NCI-H345 treated with DMSO at 0.1 percent for 48 hours (cell line): ENCODE data around the gene PPP3CA.
"Not testable (repeated sequence)": the region's sequence is repeated elsewhere in the genome, so short reads cannot be mapped to it uniquely, and the experiment has no call there.

Experiments
- DNase-seq: peaks from one replicate; lab custom pipeline; 2025; ENCODE audit not compliant: unreplicated experiment; lab: John Stamatoyannopoulos, UW

The PPP3CA gene

DNA sequence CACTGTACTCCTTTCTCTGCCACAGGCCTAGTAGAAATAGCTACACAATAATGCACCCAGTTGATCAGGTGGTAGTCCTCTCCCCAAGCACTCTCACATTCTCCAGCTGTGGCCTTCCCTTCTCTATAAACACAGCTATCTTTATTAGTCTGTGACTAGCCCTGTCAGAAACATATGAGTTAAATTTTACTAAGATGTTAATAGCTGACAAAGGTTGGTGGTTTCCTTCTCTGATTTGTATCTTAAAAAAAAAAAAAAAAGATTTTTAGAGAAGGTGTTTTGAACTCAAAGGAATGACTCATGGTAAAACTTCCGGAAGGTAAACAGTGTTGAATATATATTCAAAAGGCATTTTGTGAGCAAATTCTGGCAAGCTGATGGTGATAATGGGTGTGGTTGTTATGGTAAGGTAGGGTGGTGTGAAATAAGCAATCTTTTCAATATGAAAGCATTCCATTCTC, 327.4 kb downstream of the PPP3CA start:
- DNase-seq = no peak

DNA sequence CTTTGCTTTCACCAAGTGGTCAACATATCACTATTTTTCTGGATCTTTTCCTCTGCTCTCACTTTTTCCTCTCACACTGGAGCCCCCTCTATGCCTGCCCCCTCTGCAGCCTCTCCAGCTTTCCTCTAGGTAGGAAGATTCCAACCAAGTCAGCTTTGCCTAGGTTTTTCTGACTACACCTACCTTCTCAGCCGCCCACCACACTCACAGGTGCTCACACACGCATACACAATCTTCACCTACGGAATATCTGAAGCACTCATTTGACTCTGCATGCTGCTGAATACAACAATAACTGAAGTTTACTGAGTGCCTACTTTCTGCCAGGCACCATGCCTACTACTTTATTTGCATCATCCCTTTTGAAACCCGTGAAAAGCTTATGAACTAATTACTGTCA, 328.0 kb downstream of the PPP3CA start:
- DNase-seq = no peak

DNA sequence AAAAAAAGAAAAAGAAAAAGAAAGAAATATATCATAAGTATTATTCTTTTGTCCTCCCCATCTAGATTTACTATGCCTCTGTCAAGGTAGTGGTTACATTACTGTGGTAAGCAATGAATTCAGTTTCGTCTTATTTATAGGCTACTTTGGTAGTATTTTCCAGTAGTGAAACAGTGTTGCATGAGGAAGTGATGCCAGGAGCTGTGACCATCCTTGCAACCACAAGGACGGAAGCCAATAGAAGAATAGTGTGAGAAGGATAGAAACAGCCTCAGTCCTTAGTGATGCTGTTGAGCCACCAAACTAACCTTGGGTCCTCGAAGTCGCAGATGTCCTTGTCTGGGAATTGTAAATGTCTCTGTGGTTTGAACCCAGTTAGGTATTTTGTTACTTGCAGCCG, 328.5 kb downstream of the PPP3CA start:
- DNase-seq = no peak

DNA sequence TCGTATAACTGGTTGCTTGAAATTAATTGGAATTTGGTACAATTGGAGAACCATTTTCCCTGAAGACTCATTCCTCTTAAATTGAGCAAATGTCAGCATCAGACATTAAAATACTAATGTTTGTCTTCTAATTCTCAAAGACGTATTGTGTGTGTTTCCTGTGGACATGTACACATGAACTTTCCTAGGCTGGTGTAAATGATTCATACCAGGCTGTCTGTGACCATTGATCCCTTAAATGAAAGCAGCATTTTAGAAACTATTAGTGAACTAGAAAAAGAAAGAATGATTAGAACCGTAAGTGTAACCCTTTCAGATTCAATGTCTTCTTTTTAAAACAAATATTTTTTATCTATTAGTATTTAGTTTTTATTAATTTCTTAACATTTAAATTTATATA, 332.9 kb downstream of the PPP3CA start:
- DNase-seq = no peak

- no peak for DNase-seq
Measured at GRCh38 chr4:101010987-101011386, 336.3 kb downstream of the PPP3CA start.

- DNase-seq = no peak
Measured at GRCh38 chr4:101009471-101009870, 337.9 kb downstream of the PPP3CA start.

GRCh38 chr4:101008503-101008902, 338.8 kb downstream of the PPP3CA start:
- DNase-seq = no peak

DNA sequence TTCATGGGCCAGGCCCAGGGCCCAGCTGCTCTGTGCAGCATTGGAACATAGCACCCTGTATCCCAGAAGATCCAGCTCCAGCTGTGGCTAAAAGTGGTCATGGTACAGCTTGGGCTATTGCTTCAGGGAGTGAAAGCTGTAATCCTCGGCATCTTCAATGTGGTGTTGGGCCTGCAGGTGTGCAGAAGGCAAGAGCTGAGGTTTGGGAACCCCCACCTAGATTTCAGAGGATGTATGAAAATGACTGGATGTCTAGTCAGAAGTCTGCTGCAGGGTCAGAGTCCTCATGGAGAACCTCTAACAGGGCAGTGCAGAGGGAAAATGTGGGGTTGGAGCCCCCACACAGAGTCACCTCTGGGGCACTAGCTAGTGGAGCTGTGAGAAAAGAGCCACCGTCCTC, 341.7 kb downstream of the PPP3CA start:
- no peak for DNase-seq

DNA sequence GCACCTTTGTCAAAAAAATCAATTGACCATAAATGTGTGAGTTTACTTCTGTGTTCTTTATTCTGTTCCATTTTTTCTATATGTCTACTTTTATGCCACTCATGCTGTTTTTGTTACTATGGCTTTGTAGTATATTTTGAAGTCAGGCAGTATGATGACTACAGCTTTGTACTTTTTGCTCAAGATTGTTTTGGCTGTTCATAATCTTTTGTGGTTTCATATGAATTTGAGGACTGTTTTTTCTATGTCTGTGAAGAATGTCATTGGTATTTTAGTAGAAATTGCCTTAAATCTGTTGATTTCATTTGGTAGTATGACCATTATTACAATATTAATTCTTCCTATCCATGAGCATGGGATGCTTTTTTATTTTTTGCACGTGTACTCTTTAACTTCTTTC, 346.8 kb downstream of the PPP3CA start:
- DNase-seq = no peak

- DNase-seq = no peak
Measured at GRCh38 chr4:100995671-100996070, 351.7 kb downstream of the PPP3CA start.

- DNase-seq = not testable (repeated sequence)
Measured at GRCh38 chr4:100995002-100995401, 352.3 kb downstream of the PPP3CA start.

- not testable (repeated sequence) for DNase-seq
Measured at GRCh38 chr4:100991332-100992069, 355.8 kb downstream of the PPP3CA start.

- DNase-seq = no peak
Measured at GRCh38 chr4:100989401-100989800, 357.9 kb downstream of the PPP3CA start.

GRCh38 chr4:100988876-100989275, 358.4 kb downstream of the PPP3CA start:
- no peak for DNase-seq

DNA sequence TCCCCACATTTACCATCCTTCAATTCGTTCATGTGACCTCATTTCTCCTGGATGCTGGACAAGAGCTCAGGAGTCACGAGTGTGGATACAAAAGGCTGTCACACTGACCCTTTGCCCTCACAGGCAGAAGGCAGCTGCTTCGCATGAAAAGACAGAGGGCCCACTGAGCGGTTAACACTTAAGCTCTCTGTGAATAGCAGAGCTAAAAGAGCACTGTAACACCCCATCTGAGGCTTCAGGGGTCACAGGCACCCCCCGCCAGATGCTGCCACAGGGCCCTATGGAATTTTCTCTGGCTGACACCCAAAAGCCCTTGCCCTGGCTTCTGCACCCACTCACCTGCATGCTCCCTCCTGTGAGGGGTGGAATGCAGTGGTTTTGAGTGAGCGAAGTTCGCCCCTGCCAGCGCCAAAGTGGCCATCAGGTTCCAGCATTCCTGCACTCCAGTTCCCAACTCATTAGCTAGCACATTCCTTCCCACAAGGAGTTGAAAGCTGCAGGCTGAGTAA, 360.9 kb downstream of the PPP3CA start:
- DNase-seq = no peak

DNA sequence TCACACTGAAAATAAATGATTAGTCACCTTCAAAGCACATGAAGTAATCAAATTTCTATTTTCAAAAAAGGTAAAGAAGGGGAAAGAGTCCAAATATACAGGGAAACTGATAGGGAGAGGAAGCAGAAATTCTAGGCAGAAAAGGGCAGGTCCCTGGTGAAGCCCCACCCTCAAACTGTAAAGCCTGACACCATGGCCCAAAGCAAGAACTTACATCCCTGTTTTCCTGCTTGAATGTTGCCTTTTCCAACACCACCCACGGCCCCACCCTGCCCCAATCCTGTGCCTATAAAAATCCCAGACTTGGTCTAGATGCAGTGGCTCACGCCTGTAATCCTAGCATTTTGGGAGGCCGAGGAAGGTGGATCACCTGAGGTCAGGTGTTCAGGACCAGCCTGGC, 361.8 kb downstream of the PPP3CA start:
- DNase-seq = no peak

- DNase-seq = no peak
Measured at GRCh38 chr4:100984901-100985300, 362.4 kb downstream of the PPP3CA start.

DNA sequence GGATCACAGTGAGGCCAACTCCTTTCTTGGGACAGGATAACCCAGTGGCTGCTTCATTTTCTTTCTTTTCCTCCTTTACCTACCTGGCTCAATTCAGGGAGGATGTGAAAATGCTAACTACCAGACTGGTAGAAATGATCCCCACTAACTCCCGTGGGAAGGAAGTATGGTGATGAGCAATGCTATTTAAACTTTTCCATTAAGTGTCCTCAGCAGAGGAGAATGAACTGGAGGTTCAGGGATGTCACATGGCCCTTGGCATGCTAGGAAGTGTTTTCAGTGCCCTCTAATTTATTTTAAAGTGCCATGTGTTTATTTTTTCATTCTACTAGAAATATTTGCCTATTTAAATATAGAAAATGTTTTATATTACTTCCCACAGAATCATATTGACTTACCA, 363.9 kb downstream of the PPP3CA start:
- DNase-seq = no peak

DNA sequence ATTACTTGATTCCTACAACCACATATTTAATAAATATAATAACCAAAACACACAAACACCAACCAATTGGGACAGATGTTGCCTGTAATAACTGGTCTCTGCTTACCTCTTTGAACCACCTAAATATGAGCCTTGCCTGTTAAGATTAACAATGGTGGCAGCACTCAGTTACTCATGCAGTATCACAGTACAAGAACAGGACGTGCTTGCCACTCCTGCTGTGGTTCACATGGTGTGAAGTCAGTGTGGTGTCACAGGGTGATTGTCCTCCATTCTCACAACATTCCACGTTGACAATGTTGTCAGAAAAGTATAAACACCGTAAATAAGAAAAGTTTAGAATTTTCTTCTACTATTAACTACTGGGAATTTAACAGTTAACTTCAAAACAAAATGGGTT, 365.0 kb downstream of the PPP3CA start:
- DNase-seq = no peak

DNA sequence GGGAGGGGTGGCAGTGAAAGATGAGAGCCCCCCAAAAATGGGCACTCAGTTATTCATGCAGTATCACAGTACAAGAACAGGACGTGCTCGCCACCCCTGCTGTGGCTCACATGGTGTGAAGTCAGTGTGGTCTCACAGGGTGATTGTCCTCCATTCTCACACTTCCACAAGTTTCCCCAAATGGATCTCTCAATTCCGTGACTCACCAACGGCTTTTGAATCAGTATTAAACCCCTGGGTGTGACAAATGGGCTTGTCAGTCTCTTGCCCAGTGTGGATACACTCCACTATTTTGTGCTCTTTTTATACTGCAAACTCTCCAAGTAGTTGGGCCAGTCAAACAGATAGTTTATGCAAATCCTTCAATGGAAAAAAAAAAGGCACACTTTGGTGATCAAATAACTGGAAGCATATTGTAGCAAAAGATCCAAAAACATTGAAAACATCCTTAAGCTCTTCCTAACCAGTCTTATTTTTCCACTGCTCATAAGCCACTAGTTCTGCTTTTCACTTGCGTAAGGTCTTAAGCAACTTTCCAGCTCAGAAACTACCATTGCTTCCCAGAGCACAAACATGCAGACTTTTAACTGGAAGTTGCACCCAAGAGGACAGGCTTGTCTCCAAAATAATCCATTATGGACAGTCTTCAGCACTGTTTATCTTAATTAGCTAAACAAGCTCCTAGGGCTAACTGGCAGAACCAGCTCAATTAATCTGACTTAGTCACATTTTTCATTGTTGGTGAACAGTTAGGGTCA, 365.7 kb downstream of the PPP3CA start:
- DNase-seq = no peak

GRCh38 chr4:100979736-100980135, 367.6 kb downstream of the PPP3CA start:
- DNase-seq = no peak

DNA sequence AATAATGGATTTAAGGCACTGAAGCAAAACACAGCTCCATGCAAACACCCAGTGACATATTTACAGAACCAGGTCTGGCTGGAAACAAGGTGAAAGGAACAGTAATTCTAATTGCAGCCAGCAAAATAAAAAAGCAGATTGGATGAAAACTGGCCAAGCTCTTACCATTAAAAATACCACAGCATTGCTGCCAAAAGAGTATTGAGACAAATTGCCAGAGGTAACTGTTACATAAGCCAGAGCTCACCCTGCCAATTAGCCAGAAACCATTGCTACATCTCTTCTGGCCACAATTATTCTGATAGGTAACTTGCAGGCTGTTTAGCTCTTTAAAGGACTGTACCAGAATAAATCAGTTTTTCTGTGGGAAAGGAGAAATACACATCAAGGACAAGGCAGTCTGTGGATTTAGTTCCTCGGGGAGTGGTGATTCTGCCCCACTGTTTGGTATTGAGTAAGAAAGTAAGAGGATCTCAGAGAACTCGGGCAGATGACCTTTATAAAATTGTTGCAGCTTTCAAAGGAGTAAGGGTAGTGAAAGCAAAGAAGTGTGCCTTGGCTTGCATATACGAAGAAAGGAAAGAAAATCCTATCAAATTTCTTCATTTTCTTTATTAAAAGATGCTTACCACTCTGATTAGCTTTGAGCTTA, 369.5 kb downstream of the PPP3CA start:
- DNase-seq = no peak
